HAP-1 (cell line): ENCODE results near the gene NFKBIB.
A peak's percentile ranks its signal among the peaks of the same experiment; 100 is the strongest.

ENCODE experiments used
- DNase-seq, 2 experiments: peaks; one replicate each; pipeline ENCODE4 v3.0.0-alpha.2; 2016 to 2020; ENCODE audit warnings: low spot score in 2 of 2
- H3K27me3 ChIP-seq: fragments of 250-450 bp; sonication (Bioruptor Pico); 2 replicates; pipeline ENCODE4 v1.5.1; 2020; ENCODE audit warnings: low read depth, mild to moderate bottlenecking, moderate library complexity
- H3K36me3 ChIP-seq: fragments of 250-450 bp; sonication (Bioruptor Pico); replicated peaks from 2 replicates; pipeline ENCODE4 v1.5.1; 2020; ENCODE audit warnings: mild to moderate bottlenecking
- H3K4me1 ChIP-seq: fragments of 250-450 bp; sonication (Bioruptor Pico); 2 replicates; pipeline ENCODE4 v1.5.1; 2020; ENCODE audit warnings: mild to moderate bottlenecking
- H3K4me3 ChIP-seq: fragments of 250-450 bp; sonication (Bioruptor Pico); 2 replicates; pipeline ENCODE4 v1.5.1; 2020; ENCODE audit warnings: mild to moderate bottlenecking, moderate library complexity
- H3K9me3 ChIP-seq: fragments of 250-450 bp; sonication (Bioruptor Pico); 2 replicates; pipeline ENCODE4 v1.5.1; 2020; ENCODE audit warnings: mild to moderate bottlenecking, moderate library complexity
- in situ Hi-C: fragments of 300-500 bp; cut with MboI; formaldehyde crosslinking; loops from 3 replicates; pipeline ENCODE4 v1.14.3; 2020; ENCODE audit warnings: low sequenced_read_pairs, inconsistent platforms, mixed read lengths

The NFKBIB gene

DNA sequence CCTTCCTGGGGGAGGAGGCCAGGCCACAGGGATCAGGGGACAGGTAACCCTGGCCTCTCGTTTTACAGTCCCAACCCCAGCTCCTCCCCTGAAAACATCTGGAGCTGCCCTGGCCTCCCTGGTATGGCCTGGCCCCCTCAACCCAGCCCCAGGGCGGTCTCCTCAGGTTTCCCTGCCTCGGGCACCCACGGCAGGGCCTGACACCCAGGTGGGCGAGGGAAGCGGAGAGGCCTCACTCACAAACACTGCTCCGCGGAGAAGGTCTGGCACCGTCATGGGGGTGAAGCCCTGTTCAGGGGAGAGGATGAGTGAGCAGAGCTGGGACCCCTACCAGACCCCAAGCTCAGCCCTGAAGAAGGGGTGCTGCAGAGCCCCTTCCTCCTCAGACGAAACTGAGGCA lies 18.8 kb downstream of the NFKBIB start:
- no peak overlapping the region for H3K4me3 ChIP-seq
- in situ Hi-C loops = no loop called here
- H3K9me3 ChIP-seq = no peaks in the 10 kb centered on the region
- peaks cover 14% of the 10 kb centered on the region for H3K36me3 ChIP-seq
- H3K27me3 ChIP-seq = no peaks in the 10 kb centered on the region
- DNase-seq = no peak
- H3K4me1 ChIP-seq = no peaks in the 10 kb centered on the region

- H3K4me1 ChIP-seq = no peaks in the 10 kb centered on the region
- DNase-seq = no peak
- no peaks in the 10 kb centered on the region for H3K27me3 ChIP-seq
- H3K4me3 ChIP-seq = no peak overlapping the region
- in situ Hi-C loops = loop anchor here (10.0 kb wide), 1 partner anchor 195 kb away; no protein-coding TSS in a partner anchor
- no peaks in the 10 kb centered on the region for H3K9me3 ChIP-seq
- H3K36me3 ChIP-seq = peaks cover 26% of the 10 kb centered on the region
Observed at GRCh38 chr19:38919837-38920601, 20.2 kb downstream of the NFKBIB start.

DNA sequence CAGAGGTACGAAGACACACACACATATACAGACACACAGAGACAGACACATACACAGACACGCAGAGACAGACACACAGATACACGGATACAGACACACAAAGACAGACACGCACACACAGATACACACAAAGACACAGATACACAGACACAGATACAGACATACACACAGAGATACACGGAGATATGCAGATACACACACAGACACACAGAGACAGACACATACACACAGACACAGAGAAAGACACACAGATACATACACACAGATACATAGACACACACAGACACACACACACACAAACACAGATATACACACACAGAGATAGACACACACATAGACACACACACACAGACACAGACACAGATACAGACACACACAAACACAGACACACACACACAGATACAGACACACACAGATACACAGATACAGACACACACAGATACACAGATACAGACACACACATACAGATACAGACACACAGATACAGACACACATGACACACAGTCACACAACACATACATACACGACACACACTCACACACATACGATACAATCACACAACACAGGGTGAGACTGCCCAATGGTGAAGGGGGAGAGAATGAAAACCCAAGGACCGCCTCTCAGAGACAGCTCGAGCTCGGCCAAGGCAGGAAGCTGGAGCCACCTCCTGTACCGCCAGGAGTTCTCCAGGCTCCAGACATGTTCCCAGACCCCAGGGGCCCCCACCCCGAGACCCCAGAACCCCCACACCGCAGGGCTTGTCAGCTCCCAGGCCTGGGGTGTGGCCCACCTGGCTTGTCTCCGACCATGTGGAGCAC lies 21.0 kb downstream of the NFKBIB start:
- H3K4me1 ChIP-seq = no peaks in the 10 kb centered on the region
- no peaks in the 10 kb centered on the region for H3K9me3 ChIP-seq
- no peaks in the 10 kb centered on the region for H3K27me3 ChIP-seq
- H3K4me3 ChIP-seq = no peak overlapping the region
- H3K36me3 ChIP-seq = peaks cover 32% of the 10 kb centered on the region
- in situ Hi-C loops = loop anchor here (10.0 kb wide), 1 partner anchor 196 kb away; no protein-coding TSS in a partner anchor
- no peak for DNase-seq

GRCh38 chr19:38921420-38922274 lies 21.9 kb downstream of the NFKBIB start:
- no peaks in the 10 kb centered on the region for H3K27me3 ChIP-seq
- H3K4me3 ChIP-seq = no peak overlapping the region
- in situ Hi-C loops = loop anchor here (10.0 kb wide), 1 partner anchor 197 kb away; no protein-coding TSS in a partner anchor
- peaks cover 35% of the 10 kb centered on the region for H3K36me3 ChIP-seq
- H3K4me1 ChIP-seq = no peaks in the 10 kb centered on the region
- no peak for DNase-seq
- no peaks in the 10 kb centered on the region for H3K9me3 ChIP-seq

GRCh38 chr19:38922482-38922881 lies 22.7 kb downstream of the NFKBIB start:
- in situ Hi-C loops = loop anchor here (10.0 kb wide), 1 partner anchor 198 kb away; no protein-coding TSS in a partner anchor
- H3K36me3 ChIP-seq = peaks cover 35% of the 10 kb centered on the region

DNA sequence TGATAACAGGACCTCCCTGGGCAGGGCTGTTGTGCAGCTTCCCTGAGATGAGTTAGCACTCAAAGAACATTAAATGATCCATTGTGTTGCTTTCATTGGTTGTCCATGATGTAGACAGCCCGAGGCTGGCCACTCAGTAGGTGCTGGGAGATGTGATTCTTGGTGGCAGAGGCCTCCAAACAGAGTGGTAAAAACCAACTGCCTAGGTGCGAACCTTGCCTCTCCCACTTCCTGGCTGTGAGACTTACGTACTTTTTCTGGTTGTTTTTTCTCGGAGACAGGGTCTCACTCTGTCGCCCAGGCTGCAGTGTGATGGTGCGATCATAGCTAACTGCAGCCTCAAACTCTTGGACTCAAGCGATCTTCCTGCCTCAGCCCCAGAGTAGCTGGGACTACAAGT lies 24.6 kb downstream of the NFKBIB start:
- Histone ChIP-seq H3K36me3 (peaks cover 35% of the 10 kb centered on the region), H3K27me3 (no peaks in the 10 kb centered on the region), H3K9me3 (no peaks in the 10 kb centered on the region), H3K4me3 (no peak overlapping the region), H3K4me1 (no peaks in the 10 kb centered on the region)
- no peak for DNase-seq
- in situ Hi-C loops = loop anchor here (10.0 kb wide), 1 partner anchor 200 kb away; no protein-coding TSS in a partner anchor

More at GRCh38 chr19:38922482-38922881, 22.7 kb downstream of the NFKBIB start:
- DNase-seq = no peak
- H3K9me3 ChIP-seq = no peaks in the 10 kb centered on the region
- no peaks in the 10 kb centered on the region for H3K4me1 ChIP-seq
- no peak overlapping the region for H3K4me3 ChIP-seq
- no peaks in the 10 kb centered on the region for H3K27me3 ChIP-seq

GRCh38 chr19:38928391-38929001 lies 28.7 kb downstream of the NFKBIB start:
- in situ Hi-C loops = loop anchor here (10.0 kb wide), 1 partner anchor 204 kb away; no protein-coding TSS in a partner anchor
- peaks cover 4% of the 10 kb centered on the region for H3K4me1 ChIP-seq
- DNase-seq = no peak
- H3K9me3 ChIP-seq = no peaks in the 10 kb centered on the region
- no peak overlapping the region for H3K4me3 ChIP-seq
- H3K27me3 ChIP-seq = no peaks in the 10 kb centered on the region
- H3K36me3 ChIP-seq = peaks cover 33% of the 10 kb centered on the region

- DNase-seq = peak; percentile 91 to 94
- Histone ChIP-seq H3K4me3 (peak within 1 kb of the TSS; percentile 74), H3K9me3 (peaks cover 10% of the 10 kb centered on the region), H3K4me1 (peaks cover 4% of the 10 kb centered on the region), H3K27me3 (no peaks in the 10 kb centered on the region), H3K36me3 (peaks cover 26% of the 10 kb centered on the region)
- in situ Hi-C loops = loop anchor here (10.0 kb wide), 1 partner anchor 205 kb away; no protein-coding TSS in a partner anchor
Observed at GRCh38 chr19:38929929-38930775, 30.4 kb downstream of the NFKBIB start, which contains the start of gene SARS2. Gene SARS2 (minus strand): TSS chr19:38930763. CDS start chr19:38930736, 27 bp downstream.

DNA sequence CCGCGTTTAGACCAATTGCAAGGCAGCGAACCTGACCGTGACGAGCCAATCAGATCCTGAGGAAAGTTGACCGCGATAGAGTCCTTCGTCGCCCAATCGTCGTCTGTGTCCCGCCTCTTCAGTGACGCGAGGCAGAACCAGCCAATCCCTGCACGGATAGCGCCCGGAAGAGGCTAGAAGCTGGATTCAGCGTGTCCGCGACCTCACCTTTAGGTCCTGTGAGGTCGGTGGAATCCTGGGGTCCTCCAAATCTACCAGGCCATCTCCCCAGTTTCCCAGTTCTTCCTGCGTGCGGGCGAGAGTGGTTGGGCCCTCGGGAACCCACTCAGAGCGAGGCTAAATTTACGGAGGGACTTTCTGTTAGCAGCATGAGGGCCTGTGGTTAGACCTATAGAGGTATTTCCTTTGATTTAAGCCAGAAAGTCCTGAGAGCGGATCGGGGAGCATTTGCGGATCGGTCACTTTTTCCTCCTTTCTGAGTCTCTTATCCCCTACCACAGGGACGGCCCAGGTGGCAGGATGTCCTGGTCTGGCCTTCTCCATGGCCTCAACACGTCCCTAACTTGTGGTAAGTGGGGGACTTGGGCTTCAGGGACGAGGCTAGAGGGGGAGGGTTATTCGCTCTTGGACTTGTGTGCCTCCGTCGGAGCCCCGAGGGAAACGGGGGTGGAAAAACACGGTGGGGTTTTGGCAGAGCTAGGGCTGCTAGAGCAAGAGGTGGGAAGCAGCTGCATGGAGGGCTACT lies 31.2 kb downstream of the NFKBIB start, which contains the start of gene MRPS12:
Gene MRPS12 (plus strand): TSS at position 169 of the 745 bp plus-strand sequence. CDS start 351 bp downstream, at position 520.
- peak; percentile 99 for DNase-seq
- Histone ChIP-seq H3K36me3 (peaks cover 19% of the 10 kb centered on the region), H3K27me3 (no peaks in the 10 kb centered on the region), H3K4me3 (peak within 1 kb of the TSS; percentile 74), H3K9me3 (peaks cover 17% of the 10 kb centered on the region), H3K4me1 (peaks cover 4% of the 10 kb centered on the region)
- in situ Hi-C loops = no loop called here

- Histone ChIP-seq H3K27me3 (no peaks in the 10 kb centered on the region), H3K4me3 (peak overlapping the region; percentile 74), H3K36me3 (peaks cover 18% of the 10 kb centered on the region), H3K4me1 (peaks cover 4% of the 10 kb centered on the region), H3K9me3 (peaks cover 17% of the 10 kb centered on the region)
- no peak for DNase-seq
- in situ Hi-C loops = no loop called here
Observed at GRCh38 chr19:38931521-38931793, 31.7 kb downstream of the NFKBIB start.

GRCh38 chr19:38932425-38933179 lies 32.8 kb downstream of the NFKBIB start:
- in situ Hi-C loops = no loop called here
- peaks cover 4% of the 10 kb centered on the region for H3K4me1 ChIP-seq
- peak in 1 of 2 experiments; percentile 45 for DNase-seq
- peaks cover 18% of the 10 kb centered on the region for H3K36me3 ChIP-seq
- peaks cover 17% of the 10 kb centered on the region for H3K9me3 ChIP-seq
- no peak overlapping the region for H3K4me3 ChIP-seq
- H3K27me3 ChIP-seq = no peaks in the 10 kb centered on the region
